Central memory CD4-positive, alpha-beta T cell (primary cell): Measurements from ENCODE around the gene BAAT.

Source experiments
- DNase-seq: peaks from one replicate; pipeline ENCODE4 v3.0.0; 2022

The BAAT gene

DNA sequence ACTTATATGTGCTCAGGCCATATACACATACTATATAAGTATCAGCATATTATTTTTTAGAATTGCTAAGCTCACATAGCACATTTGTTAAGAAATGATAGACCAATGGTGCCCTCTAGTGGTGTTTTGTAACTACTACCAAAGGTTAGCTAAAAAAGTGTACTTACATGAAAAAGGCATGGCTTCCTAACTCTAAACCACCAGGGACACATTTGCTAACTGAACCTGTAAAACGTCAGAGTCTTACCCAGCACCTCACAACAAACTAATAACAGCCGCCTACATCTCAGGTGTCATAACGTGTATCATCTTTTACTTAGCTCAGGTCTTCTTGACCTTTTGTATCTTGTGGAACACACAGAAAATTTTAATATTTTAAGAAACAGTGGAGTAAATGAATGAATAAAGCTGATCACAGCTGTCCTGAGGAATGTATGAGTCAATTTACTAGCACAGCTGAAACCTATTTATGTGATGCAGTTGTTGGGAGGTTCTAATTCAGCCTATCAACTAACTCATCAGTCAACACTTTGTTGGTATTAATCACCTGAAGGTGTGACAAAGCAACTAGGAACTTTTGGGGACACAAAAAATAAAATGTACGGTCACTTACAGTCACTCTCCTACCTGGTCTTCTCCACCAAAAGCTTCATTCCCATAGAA is 72.9 kb downstream of the BAAT start:
- DNase-seq = peak; percentile 35

- no peak for DNase-seq
Observed at GRCh38 chr9:101311191-101311590, 73.6 kb downstream of the BAAT start.
